Measurements from ENCODE around the gene PEX14.

PEX14 gene

GRCh38 chr1:10509809-10510509 is 35.2 kb downstream of the PEX14 start:
- H3K36me3 ChIP-seq, result no peaks in the 10 kb centered on the region
- no peaks in the 10 kb centered on the region for H3K27me3 ChIP-seq (ENCODE audit: insufficient read depth, low read depth, severe bottlenecking)
- no peak overlapping the region for H3K27ac ChIP-seq
- H3K4me3 ChIP-seq (ENCODE audit: low read depth, low read length), result no peak overlapping the region
- TF ChIP-seq CTCF (IDR thresholded peaks at IDR 0.05; ENCODE audit: low read depth, low read length), result no peak
- H3K9me3 ChIP-seq (ENCODE audit: severe bottlenecking), result no peaks in the 10 kb centered on the region
- DNase-seq, result no peak

- Histone ChIP-seq H3K36me3 (no peaks in the 10 kb centered on the region), H3K27ac (no peak overlapping the region), H3K9me3 (ENCODE audit: severe bottlenecking) (no peaks in the 10 kb centered on the region), H3K27me3 (ENCODE audit: insufficient read depth, low read depth, severe bottlenecking) (no peaks in the 10 kb centered on the region), H3K4me3 (ENCODE audit: low read depth, low read length) (no peak overlapping the region)
- TF ChIP-seq CTCF (IDR thresholded peaks at IDR 0.05; ENCODE audit: low read depth, low read length), result no peak
- no peak for DNase-seq
Observed at GRCh38 chr1:10510520-10511493, 36.1 kb downstream of the PEX14 start.

- no peak overlapping the region for H3K4me3 ChIP-seq (ENCODE audit: low read depth, low read length)
- H3K27me3 ChIP-seq (ENCODE audit: insufficient read depth, low read depth, severe bottlenecking), result no peaks in the 10 kb centered on the region
- H3K27ac ChIP-seq, result no peak overlapping the region
- DNase-seq, result no peak
- H3K9me3 ChIP-seq (ENCODE audit: severe bottlenecking), result no peaks in the 10 kb centered on the region
- TF ChIP-seq CTCF (IDR thresholded peaks at IDR 0.05; ENCODE audit: low read depth, low read length), result no peak
- H3K36me3 ChIP-seq, result no peaks in the 10 kb centered on the region
Observed at GRCh38 chr1:10511494-10511885, 36.7 kb downstream of the PEX14 start.

GRCh38 chr1:10513199-10513598 is 38.4 kb downstream of the PEX14 start:
- DNase-seq, result no peak
- Histone ChIP-seq H3K27ac (no peak overlapping the region), H3K9me3 (ENCODE audit: severe bottlenecking) (no peaks in the 10 kb centered on the region), H3K4me3 (ENCODE audit: low read depth, low read length) (no peak overlapping the region), H3K27me3 (ENCODE audit: insufficient read depth, low read depth, severe bottlenecking) (no peaks in the 10 kb centered on the region), H3K36me3 (no peaks in the 10 kb centered on the region)
- TF ChIP-seq CTCF (IDR thresholded peaks at IDR 0.05; ENCODE audit: low read depth, low read length), result no peak

GRCh38 chr1:10514490-10515235 is 39.9 kb downstream of the PEX14 start:
- Histone ChIP-seq H3K27ac (no peak overlapping the region), H3K4me3 (ENCODE audit: low read depth, low read length) (no peak overlapping the region), H3K27me3 (ENCODE audit: insufficient read depth, low read depth, severe bottlenecking) (no peaks in the 10 kb centered on the region), H3K9me3 (ENCODE audit: severe bottlenecking) (no peaks in the 10 kb centered on the region), H3K36me3 (no peaks in the 10 kb centered on the region)
- DNase-seq, result peak; percentile 35
- TF ChIP-seq CTCF (IDR thresholded peaks at IDR 0.05; ENCODE audit: low read depth, low read length), result peak; percentile 60
